Loucy (cell line): ENCODE data around the gene SMAD3.

Experiments used
- EZH2phosphoT487 ChIP-seq: fragments of 200-600 bp; IDR thresholded peaks from 2 replicates; pipeline ENCODE4 v1.6.1; 2018; ENCODE audit warnings: antibody characterized with exemption, mild to moderate bottlenecking, moderate library complexity, borderline replicate concordance
- TF ChIP-seq, protein P1 (sequence below): fragments of 200-600 bp; sonication (generic); conservative IDR thresholded peaks from 2 replicates; pipeline ENCODE4 v1.5.1; 2014; ENCODE audit warnings: mild to moderate bottlenecking, antibody characterized with exemption, low read length

DNA sequence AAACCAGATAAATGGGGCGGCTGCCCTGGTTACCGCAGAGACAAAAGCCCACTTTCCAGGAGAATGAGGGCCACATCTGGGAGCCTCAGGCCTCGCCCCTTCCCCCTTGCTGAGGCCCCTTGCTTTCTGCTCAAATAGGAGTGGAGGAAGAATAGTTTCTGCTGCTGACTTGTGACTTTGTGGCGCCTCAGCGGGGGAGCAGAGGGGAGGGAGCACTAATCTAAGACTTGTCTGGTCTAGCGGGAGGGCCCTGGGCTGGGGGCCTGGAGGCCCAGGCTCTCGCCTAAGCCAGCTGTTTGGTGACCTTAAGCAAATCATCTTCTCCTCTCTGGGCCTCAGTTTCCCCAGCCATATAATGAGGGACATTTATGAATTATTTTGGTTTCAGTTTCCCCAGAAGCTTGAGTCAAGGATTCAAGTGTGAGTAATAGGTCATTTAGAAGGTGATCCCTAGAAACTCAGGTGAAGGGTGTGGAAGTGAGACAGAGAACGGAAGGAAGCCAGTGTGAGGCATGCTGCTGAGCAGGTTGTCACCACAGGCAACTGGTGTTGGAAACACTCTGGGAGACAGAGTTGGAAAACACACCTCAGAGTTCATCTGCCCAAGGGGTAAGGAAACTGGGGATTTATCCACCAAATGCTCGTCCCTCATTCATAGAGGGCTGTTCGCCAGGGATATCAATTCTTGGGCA is 25.9 kb upstream of the SMAD3 start:
- TF ChIP-seq, protein P1, sequence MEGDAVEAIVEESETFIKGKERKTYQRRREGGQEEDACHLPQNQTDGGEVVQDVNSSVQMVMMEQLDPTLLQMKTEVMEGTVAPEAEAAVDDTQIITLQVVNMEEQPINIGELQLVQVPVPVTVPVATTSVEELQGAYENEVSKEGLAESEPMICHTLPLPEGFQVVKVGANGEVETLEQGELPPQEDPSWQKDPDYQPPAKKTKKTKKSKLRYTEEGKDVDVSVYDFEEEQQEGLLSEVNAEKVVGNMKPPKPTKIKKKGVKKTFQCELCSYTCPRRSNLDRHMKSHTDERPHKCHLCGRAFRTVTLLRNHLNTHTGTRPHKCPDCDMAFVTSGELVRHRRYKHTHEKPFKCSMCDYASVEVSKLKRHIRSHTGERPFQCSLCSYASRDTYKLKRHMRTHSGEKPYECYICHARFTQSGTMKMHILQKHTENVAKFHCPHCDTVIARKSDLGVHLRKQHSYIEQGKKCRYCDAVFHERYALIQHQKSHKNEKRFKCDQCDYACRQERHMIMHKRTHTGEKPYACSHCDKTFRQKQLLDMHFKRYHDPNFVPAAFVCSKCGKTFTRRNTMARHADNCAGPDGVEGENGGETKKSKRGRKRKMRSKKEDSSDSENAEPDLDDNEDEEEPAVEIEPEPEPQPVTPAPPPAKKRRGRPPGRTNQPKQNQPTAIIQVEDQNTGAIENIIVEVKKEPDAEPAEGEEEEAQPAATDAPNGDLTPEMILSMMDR: no peak
- no peak for TF ChIP-seq EZH2phosphoT487
